A172 (cell line): ENCODE results near the gene LY6G5B. TPM values are rescaled to one million over a fixed set of nuclear protein-coding genes. Genes with fewer than 3 reads are reported as not detected.

Experiments used
- DNase-seq: peaks from one replicate; pipeline ENCODE4 v3.0.0-alpha.2; 2015; ENCODE audit warnings: low spot score
- total RNA-seq: library from RNA; depleted of rRNA; stranded (reverse); fragments of >200 nt; shearing (Covaris generic); gene quantifications from 2 replicates; pipeline ENCODE4 v1.2.3, GENCODE V29; 2014; rRNA removed

The LY6G5B gene
- total RNA-seq, 1 experiment from 2014 or later = 1.2 TPM

GRCh38 chr6:31715022-31715958 lies 45.5 kb downstream of the LY6G5B start, which contains the start of gene LY6G6D:
Gene LY6G6D (plus strand): TSS chr6:31715348. CDS start chr6:31715356, 8 bp downstream.
- no peak for DNase-seq

GRCh38 chr6:31717499-31718222 lies 47.9 kb downstream of the LY6G5B start:
- DNase-seq = no peak

- no peak for DNase-seq
Observed at GRCh38 chr6:31718265-31718664, 48.5 kb downstream of the LY6G5B start.

GRCh38 chr6:31719001-31719400 lies 49.2 kb downstream of the LY6G5B start:
- no peak for DNase-seq

GRCh38 chr6:31720196-31720770 lies 50.5 kb downstream of the LY6G5B start:
- no peak for DNase-seq

- DNase-seq = no peak
Observed at GRCh38 chr6:31721351-31722020, 51.7 kb downstream of the LY6G5B start, which contains the start of gene LY6G6C. Gene LY6G6C (minus strand): TSS chr6:31721746. CDS start chr6:31721679, 67 bp downstream.

- DNase-seq = no peak
Observed at GRCh38 chr6:31722173-31722572, 52.4 kb downstream of the LY6G5B start.

Other genes starting within 250 kb of the LY6G5B start
- gene MICB, start 171.8 kb upstream of the LY6G5B start, total RNA-seq = 16.5 and 17.1 TPM in 2 replicates
- not detected in 2 replicates for gene MCCD1, start 141.0 kb upstream of the LY6G5B start, total RNA-seq
- 317 and 405 TPM in 2 replicates for gene DDX39B, start 128.0 kb upstream of the LY6G5B start, total RNA-seq
- 1.4 and 2.3 TPM in 2 replicates for gene ATP6V1G2, start 123.4 kb upstream of the LY6G5B start, total RNA-seq
- 21.1 and 22.0 TPM in 2 replicates for gene NFKBIL1, start 122.4 kb upstream of the LY6G5B start, total RNA-seq
- not detected in 2 replicates for gene LTA, start 97.7 kb upstream of the LY6G5B start, total RNA-seq
- gene TNF, start 94.4 kb upstream of the LY6G5B start, total RNA-seq = not detected in 2 replicates
- not detected in 2 replicates for gene LTB, start 87.6 kb upstream of the LY6G5B start, total RNA-seq
- not detected in 2 replicates for gene LST1, start 83.7 kb upstream of the LY6G5B start, total RNA-seq
- not detected in 2 replicates for gene NCR3, start 77.0 kb upstream of the LY6G5B start, total RNA-seq
- gene AIF1, start 54.7 kb upstream of the LY6G5B start, total RNA-seq = not detected in 2 replicates
- 46.7 and 55.9 TPM in 2 replicates for gene PRRC2A, start 49.3 kb upstream of the LY6G5B start, total RNA-seq
- 176 and 186 TPM in 2 replicates for gene BAG6, start 17.3 kb upstream of the LY6G5B start, total RNA-seq
- gene APOM, start 14.1 kb upstream of the LY6G5B start, total RNA-seq = 2.0 and 4.2 TPM in 2 replicates
- gene C6orf47, start 9.2 kb upstream of the LY6G5B start, total RNA-seq = 15.9 and 22.0 TPM in 2 replicates
- gene GPANK1, start 5.0 kb upstream of the LY6G5B start, total RNA-seq = 9.5 and 13.2 TPM in 2 replicates
- 263 and 282 TPM in 2 replicates for gene CSNK2B, start 3.9 kb upstream of the LY6G5B start, total RNA-seq
- gene LY6G5C, start 11.1 kb downstream of the LY6G5B start, total RNA-seq = not detected in 2 replicates
- gene ABHD16A, start 33.3 kb downstream of the LY6G5B start, total RNA-seq = 38.5 and 40.9 TPM in 2 replicates
- not detected in 2 replicates for gene LY6G6F, start 36.9 kb downstream of the LY6G5B start, total RNA-seq
- gene LY6G6D, start 45.4 kb downstream of the LY6G5B start, total RNA-seq = not detected in 2 replicates
- not detected in 2 replicates for gene LY6G6C, start 51.8 kb downstream of the LY6G5B start, total RNA-seq
- not detected in 2 replicates for gene MPIG6B, start 53.4 kb downstream of the LY6G5B start, total RNA-seq
- 134 and 166 TPM in 2 replicates for gene DDAH2, start 59.3 kb downstream of the LY6G5B start, total RNA-seq
- gene CLIC1, start 66.6 kb downstream of the LY6G5B start, total RNA-seq = 927 and 1,153 TPM in 2 replicates
- gene MSH5, start 70.0 kb downstream of the LY6G5B start, total RNA-seq = 3.2 and 6.1 TPM in 2 replicates
- gene SAPCD1, start 92.7 kb downstream of the LY6G5B start, total RNA-seq = 1.1 and 3.0 TPM in 2 replicates
- gene VWA7, start 107.4 kb downstream of the LY6G5B start, total RNA-seq = 0.60 and 3.2 TPM in 2 replicates
- gene VARS1, start 125.8 kb downstream of the LY6G5B start, total RNA-seq = 56.0 and 58.8 TPM in 2 replicates
- 80.4 and 88.0 TPM in 2 replicates for gene LSM2, start 137.0 kb downstream of the LY6G5B start, total RNA-seq
- gene HSPA1L, start 145.3 kb downstream of the LY6G5B start, total RNA-seq = 1.4 and 3.0 TPM in 2 replicates
- gene HSPA1A, start 145.6 kb downstream of the LY6G5B start, total RNA-seq = 1.2 and 4.1 TPM in 2 replicates
- 312 and 358 TPM in 2 replicates for gene HSPA1B, start 157.8 kb downstream of the LY6G5B start, total RNA-seq
- 101 and 107 TPM in 2 replicates for gene NEU1, start 192.8 kb downstream of the LY6G5B start, total RNA-seq
- gene SLC44A4, start 209.0 kb downstream of the LY6G5B start, total RNA-seq = not detected in 2 replicates
- 75.5 and 85.7 TPM in 2 replicates for gene EHMT2, start 227.7 kb downstream of the LY6G5B start, total RNA-seq
- gene ZBTB12, start 232.1 kb downstream of the LY6G5B start, total RNA-seq = 1.3 and 4.1 TPM in 2 replicates